Measurements from ENCODE around the gene OR51I2.

DNA sequence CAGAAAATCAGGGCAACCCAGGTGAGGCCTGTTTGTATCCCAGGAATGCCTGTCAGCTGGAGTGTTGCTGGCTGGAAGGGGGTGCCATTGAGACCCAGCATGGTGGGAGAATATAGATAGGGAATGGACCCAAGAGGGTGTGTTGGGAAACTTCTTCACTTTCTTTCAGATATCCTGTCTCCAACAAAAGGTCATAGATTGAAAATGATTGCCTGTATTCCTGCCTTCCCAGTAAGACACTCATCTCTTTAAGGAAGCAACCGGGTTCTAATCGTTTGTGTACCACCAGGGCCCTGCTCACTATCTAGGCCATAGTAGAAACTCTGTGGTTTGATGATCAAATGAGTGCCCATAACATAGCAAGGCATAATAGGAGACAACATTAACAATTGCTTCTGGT is 7.7 kb upstream of the OR51I2 start, which contains the start of gene OR51I1:
- TF ChIP-seq CTCF (IDR thresholded peaks at IDR 0.05) (no peak), POLR2A (IDR thresholded peaks at IDR 0.05) (no peak)

All from body of pancreas (tissue), 4 donors.